PC-9 (cell line): ENCODE measurements around the gene LRMDA.

Experiments
- CTCF ChIP-seq: fragments of 200-600 bp; sonication (generic); conservative IDR thresholded peaks from 2 replicates; pipeline ENCODE4 v1.6.1; 2017; ENCODE audit warnings: mixed run types, antibody characterized with exemption, mild to moderate bottlenecking, moderate library complexity
- EZH2 ChIP-seq: fragments of 200-600 bp; sonication (generic); IDR thresholded peaks from 2 replicates; pipeline ENCODE4 v1.8.0; 2017; ENCODE audit warnings: antibody characterized with exemption, low read depth

GRCh38 chr10:75876710-75877109, 445.3 kb downstream of the LRMDA start:
- TF ChIP-seq CTCF = no peak
- TF ChIP-seq EZH2 = no peak
